HG03354 (cell line): Measurements from ENCODE around the gene RPS29.

Experiments
- ATAC-seq: cut with Tn5 transposase; IDR thresholded peaks from one replicate; pipeline ENCODE4 v1.9.1; 2021; ENCODE audit warnings: mild to moderate bottlenecking; ENCODE audit not compliant: unreplicated experiment, poor library complexity, severe bottlenecking

Gene RPS29

GRCh38 chr14:49553892-49554291 is 32.3 kb downstream of the RPS29 start:
- ATAC-seq, result no peak

DNA sequence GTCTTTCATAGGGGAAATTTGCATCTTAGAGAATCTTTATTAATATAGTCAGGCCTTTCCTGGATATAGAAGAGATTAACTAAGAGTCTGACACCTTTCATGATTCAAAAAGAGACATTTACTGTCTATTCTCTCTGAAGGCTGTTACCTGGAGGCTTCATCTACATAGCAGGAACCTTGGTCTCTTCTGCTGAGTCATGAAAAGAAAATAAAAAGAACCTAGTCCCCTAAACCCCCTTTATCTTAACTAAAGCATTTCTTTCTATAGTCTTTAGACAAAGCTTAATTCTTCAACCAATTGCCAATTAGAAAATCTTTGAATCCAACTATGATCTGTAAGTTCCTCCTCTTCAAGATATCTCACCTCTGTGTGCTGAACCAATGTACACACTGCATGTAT is 33.1 kb downstream of the RPS29 start:
- no peak for ATAC-seq

DNA sequence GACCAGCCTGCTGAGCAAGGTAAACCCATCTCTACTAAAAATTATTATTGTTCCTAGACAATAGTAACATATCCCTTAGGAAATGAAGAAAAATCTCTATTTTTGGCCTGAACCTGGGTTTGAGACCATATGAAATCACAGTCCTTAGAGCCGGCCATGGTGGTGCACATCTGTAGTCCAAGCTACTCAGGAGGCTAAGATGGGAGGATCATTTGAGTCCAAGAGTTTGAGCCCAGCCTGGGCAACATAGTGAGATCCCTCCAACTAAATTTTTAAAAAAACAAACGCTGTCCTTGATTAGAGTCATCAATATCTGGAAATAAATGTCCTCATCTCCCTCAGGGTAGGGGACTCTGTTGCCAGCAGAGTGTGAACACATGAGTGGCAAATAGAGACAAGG is 34.6 kb downstream of the RPS29 start:
- no peak for ATAC-seq

DNA sequence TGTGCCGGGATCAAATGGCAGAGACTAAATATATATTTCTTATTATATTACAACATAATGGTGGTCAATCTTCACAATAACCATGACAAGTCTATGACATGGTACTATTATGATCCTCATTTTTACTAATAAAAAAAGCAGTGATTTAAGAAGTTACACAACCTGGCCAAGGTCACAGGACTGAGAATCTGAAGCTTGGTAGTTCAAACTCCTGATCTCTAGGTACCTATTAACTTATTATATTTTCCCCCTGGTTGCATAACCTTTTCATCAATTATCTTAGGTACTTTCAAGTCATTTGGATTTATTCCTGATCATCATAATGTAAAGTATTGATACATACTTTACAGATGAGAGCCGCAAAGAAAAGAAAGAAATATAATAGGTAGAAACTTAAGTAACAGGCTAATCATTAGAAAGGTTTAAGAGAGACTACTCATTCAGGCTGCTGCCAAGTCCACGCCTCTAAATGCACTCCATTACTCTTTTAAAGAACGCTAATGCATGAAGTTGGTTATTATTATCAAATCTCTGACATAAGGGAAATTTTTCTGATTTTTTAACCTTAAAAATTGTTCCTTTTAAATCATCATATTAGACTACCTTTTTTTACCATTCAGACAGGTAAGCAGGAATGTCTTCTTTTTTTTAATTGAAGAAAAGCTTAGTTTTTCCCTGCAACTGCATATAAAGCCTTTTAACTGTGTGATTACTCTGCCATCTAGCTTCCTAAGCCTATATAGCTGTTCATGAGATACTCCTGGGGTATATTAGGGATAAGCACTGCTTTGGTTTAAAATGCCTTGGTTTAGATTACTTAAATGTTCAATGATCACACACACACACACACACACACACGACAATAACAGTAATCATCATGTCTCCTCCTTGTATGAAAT is 35.6 kb downstream of the RPS29 start:
- ATAC-seq, result no peak

DNA sequence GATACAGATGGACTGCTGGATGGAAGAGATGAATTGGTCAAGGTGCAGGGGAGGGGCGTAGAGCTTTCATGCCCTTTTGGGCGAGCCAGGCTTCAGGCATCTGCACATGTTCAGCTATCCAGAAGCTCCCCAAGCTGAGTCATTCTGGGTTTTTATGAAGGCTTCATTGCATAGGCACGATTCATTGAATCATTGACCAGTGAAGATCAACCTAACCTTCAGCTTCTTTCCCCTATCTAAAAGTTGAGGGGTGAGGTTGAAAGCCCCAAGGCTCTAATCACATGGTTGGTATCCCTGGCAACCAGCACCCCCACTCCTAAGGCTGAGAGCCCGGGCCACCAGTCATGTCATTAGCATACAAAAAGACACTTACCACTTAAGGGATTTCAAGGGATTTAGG is 36.3 kb downstream of the RPS29 start:
- ATAC-seq, result no peak

DNA sequence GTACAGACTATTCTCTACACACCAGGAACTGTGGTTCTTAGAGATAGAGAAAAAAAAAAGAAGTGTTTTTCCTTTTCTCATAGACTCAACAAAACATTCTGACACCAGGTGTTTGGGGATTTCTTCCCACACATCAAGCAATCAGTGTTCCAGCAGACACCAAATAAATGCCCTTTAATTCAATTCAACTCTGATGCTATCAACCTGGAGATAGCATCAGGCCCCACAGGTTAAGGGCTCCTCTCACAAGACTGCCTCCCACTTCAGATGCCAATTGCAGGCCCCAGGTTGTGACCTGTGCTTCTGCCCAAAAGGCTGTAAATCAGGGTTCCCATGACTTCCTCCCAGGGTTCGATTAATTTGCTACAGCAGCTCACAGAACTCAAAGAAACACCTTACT is 36.7 kb downstream of the RPS29 start:
- no peak for ATAC-seq

GRCh38 chr14:49546766-49547165 is 39.4 kb downstream of the RPS29 start:
- ATAC-seq, result no peak

DNA sequence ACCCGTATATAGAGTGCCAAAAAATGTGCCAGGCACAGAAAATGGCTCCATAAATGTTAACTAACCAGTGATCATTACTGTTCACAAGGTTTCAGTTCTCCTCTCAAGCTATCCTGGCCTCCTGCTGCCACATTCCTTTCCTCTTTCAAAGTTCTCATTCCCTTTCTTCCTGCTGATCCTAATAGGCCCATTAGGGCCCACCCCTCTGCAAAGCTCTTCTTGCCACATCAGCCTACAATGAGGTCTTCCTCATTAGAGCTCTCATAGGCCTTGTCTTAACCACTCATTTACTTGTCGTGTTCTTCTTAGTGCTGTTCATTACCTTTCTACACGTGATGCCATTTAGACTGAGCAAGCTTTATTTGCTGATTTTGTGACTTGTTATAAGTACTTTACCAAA is 40.5 kb downstream of the RPS29 start:
- no peak for ATAC-seq

GRCh38 chr14:49545071-49545470 is 41.1 kb downstream of the RPS29 start:
- no peak for ATAC-seq

DNA sequence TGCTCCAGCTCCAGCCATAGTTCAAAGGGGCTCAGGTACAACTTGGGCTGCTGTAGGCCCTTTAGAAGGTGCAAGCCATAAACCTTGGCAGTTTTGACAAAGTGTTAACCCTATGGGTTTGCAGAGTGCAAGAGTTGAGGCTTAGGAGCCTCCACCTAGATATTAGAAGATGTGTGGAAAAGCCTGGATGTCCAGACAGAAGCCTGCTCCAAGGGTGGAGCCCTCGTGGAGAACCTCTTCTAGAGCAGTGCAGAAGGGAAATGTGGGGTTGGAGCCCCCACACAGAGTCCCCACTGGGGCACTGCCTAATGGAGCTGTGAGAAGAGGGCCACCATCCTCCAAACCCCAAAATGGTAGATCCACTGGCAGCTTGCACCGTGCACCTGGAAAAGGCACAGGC is 45.1 kb downstream of the RPS29 start:
- no peak for ATAC-seq

- ATAC-seq, result no peak
Observed at GRCh38 chr14:49538852-49539251, 47.3 kb downstream of the RPS29 start.
